ENCODE results near the gene KRTAP26-1.

GRCh38 chr21:30336596-30336995 lies 16.5 kb upstream of the KRTAP26-1 start:
- TF ChIP-seq CTCF (IDR thresholded peaks at IDR 0.05) (no peak), POLR2A (IDR thresholded peaks at IDR 0.05) (no peak)
